Esophagus squamous epithelium (tissue), 5 donors: Measurements from ENCODE around the gene ROR1. TPM values are rescaled to one million over a fixed set of nuclear protein-coding genes. Genes with fewer than 3 reads are reported as not detected.

Source experiments
- DNase-seq: peaks from one replicate; lab custom pipeline; 2025; lab: John Stamatoyannopoulos, UW
- H3K27ac ChIP-seq, 4 donors: fragments of 200-600 bp; sonication (generic); one replicate each; pipeline ENCODE4 v1.5.1; 2016 to 2019; ENCODE audit warnings: mild to moderate bottlenecking in 1 of 4
- H3K27me3 ChIP-seq, 4 donors: fragments of 200-600 bp; sonication (generic); 1 replicate in 3 of 4; 2 replicates in 1 of 4; pipeline versions ENCODE4 v1.5.1 to v1.6.0; 2017 to 2021; ENCODE audit warnings: antibody characterized with exemption in 1 of 4
- H3K36me3 ChIP-seq, 3 donors: fragments of 200-600 bp; sonication (generic); one replicate each; pipeline ENCODE4 v1.5.1; 2016 to 2019
- H3K4me1 ChIP-seq, 3 donors: fragments of 200-600 bp; sonication (generic); one replicate each; pipeline ENCODE4 v1.5.1; 2017 to 2019
- H3K4me3 ChIP-seq, 4 donors: fragments of 200-600 bp; sonication (generic); 1 replicate in 3 of 4; 2 replicates in 1 of 4; pipeline ENCODE4 v1.5.1; 2016 to 2019; ENCODE audit warnings: mild to moderate bottlenecking in 2 of 4, moderate library complexity in 1 of 4
- H3K9me3 ChIP-seq, 3 donors: fragments of 200-600 bp; sonication (generic); one replicate each; pipeline ENCODE4 v1.5.1; 2016 to 2019
- POLR2A ChIP-seq, 4 donors: fragments of 450-650 bp; IDR thresholded peaks; one replicate each; pipeline ENCODE4 v1.6.1; 2017; ENCODE audit warnings: antibody characterized with exemption in 4 of 4, mild to moderate bottlenecking in 4 of 4, moderate library complexity in 3 of 4
- WGBS, 2 donors: methylation state at CpG; one replicate each; pipeline ENCODE4 v1.1.5; 2018; 5-methylcytosine and 5-hydroxymethylcytosine counted together
- intact Hi-C: fragments of 100-400 bp; cut with DNase I; formaldehyde crosslinking; loops from one replicate; pipeline ENCODE4 v1.15.0; 2022
- total RNA-seq, 4 donors: library from RNA; depleted of rRNA; stranded (reverse); fragments of >200 nt; gene quantifications; one replicate each; pipeline ENCODE4 v1.1.0, GENCODE V29; 2016
- TF ChIP-seq, protein P1 (sequence below), 6 experiments: fragments of 450-650 bp in 4 of 6; fragments of 200-600 bp in 2 of 6; sonication (generic) in 2 of 6; IDR thresholded peaks; one replicate each; pipeline ENCODE4 v1.5.1; 2016 to 2019; ENCODE audit warnings: antibody characterized with exemption in 6 of 6, mild to moderate bottlenecking in 4 of 6, moderate library complexity in 4 of 6
- donor health status: DM: yes; HTN: yes; CAD: no.

ROR1 gene
- total RNA-seq, 4 donors from 2014 or later: 6.6 to 15.3 (median 9.4) TPM

DNA sequence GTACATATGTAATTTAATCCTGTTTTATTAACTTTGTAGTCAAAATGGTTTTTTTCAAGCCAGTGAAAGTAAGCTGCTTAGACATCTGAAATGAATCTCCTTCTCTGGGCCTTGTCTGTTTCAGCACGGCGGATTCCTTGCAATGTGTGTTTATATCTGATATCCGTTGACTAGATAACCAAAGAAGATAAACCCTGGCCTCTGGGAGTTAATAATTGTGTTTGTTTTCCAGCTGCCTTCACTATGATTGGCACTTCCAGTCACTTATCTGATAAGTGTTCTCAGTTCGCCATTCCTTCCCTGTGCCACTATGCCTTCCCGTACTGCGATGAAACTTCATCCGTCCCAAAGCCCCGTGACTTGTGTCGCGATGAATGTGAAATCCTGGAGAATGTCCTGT is 366.1 kb downstream of the ROR1 start:
- no peaks in the 10 kb centered on the region for H3K27me3 ChIP-seq
- WGBS, 2 donors: 91 to 95% methylated on average over 10 of the region's 10 CpGs
- H3K27ac ChIP-seq: no peak overlapping the region
- no peak for TF ChIP-seq POLR2A (IDR thresholded peaks at IDR 0.05)
- TF ChIP-seq, protein P1, sequence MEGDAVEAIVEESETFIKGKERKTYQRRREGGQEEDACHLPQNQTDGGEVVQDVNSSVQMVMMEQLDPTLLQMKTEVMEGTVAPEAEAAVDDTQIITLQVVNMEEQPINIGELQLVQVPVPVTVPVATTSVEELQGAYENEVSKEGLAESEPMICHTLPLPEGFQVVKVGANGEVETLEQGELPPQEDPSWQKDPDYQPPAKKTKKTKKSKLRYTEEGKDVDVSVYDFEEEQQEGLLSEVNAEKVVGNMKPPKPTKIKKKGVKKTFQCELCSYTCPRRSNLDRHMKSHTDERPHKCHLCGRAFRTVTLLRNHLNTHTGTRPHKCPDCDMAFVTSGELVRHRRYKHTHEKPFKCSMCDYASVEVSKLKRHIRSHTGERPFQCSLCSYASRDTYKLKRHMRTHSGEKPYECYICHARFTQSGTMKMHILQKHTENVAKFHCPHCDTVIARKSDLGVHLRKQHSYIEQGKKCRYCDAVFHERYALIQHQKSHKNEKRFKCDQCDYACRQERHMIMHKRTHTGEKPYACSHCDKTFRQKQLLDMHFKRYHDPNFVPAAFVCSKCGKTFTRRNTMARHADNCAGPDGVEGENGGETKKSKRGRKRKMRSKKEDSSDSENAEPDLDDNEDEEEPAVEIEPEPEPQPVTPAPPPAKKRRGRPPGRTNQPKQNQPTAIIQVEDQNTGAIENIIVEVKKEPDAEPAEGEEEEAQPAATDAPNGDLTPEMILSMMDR (IDR thresholded peaks at IDR 0.05): no peak
- H3K4me3 ChIP-seq: no peak overlapping the region
- peaks cover 0 to 54% (median 0%) of the 10 kb centered on the region in 3 donors for H3K36me3 ChIP-seq
- DNase-seq: no peak
- H3K9me3 ChIP-seq: no peaks in the 10 kb centered on the region
- intact Hi-C loops: loop anchor here (10.0 kb wide), 4 partner anchors 205 to 525 kb away; partner anchors contain the start of gene ROR1
- peaks cover 6 to 20% (median 6%) of the 10 kb centered on the region in 3 donors for H3K4me1 ChIP-seq

DNA sequence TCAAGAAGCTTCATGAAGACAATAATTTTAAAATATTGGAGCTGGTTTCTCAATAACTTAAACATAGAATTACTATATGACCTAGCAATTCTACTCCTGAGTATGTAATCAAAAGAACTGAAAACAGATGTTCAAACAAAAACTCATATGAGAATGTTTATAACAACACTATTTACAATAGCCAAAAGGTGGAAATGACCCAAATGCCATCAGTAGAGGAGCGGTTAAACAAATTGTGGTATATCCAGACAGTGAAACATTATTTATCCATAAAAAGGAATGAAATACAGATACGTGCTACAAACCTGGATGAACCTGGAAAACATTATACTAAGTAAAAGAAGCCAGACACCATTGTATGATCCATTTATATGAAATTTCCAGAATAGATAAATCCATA is 366.8 kb downstream of the ROR1 start:
- TF ChIP-seq POLR2A (IDR thresholded peaks at IDR 0.05): no peak
- TF ChIP-seq, protein P1 (IDR thresholded peaks at IDR 0.05): no peak
- H3K9me3 ChIP-seq: no peaks in the 10 kb centered on the region
- peaks cover 0 to 13% (median 6%) of the 10 kb centered on the region in 3 donors for H3K4me1 ChIP-seq
- intact Hi-C loops: no loop called here
- H3K4me3 ChIP-seq: no peak overlapping the region
- H3K27ac ChIP-seq: no peak overlapping the region
- H3K27me3 ChIP-seq: no peaks in the 10 kb centered on the region
- DNase-seq: no peak
- WGBS, 2 donors: 70% methylated on average over 2 of the region's 2 CpGs
- peaks cover 0 to 56% (median 0%) of the 10 kb centered on the region in 3 donors for H3K36me3 ChIP-seq

DNA sequence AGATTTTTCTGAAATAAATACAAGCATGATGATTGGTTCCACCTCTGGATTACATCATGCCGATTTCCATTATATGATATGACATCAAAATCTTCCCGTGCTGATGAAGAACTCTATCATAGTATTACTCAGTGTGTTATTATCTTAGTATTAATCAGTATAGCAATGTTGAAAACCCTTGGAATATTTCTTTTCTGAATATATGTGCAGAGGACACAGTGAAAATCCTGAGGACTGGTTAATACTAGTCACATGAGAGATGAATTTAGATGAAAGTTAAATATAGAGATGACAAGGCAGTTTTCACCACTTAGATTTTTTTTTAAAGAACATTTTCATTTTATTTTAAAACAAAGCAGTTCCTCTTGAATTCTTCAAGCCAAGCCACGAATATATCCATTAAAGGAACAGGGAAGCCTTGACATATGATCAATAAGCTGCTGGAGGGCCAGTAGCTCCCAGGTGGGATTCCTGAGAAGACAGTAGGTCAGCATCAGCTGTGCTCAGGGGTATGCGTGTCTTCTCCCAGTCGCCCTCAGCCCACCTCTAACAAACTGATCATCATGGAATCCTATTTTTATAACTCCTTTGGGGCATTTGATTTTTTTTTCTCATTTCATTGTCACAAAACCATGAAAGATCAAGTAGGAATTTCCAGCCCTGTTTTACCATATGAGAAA is 373.4 kb downstream of the ROR1 start:
- Histone ChIP-seq H3K4me1 (no peaks in the 10 kb centered on the region), H3K9me3 (no peaks in the 10 kb centered on the region), H3K4me3 (no peak overlapping the region), H3K36me3 (peaks cover 0 to 30% (median 0%) of the 10 kb centered on the region in 3 donors), H3K27ac (no peak overlapping the region), H3K27me3 (no peaks in the 10 kb centered on the region)
- DNase-seq: no peak
- TF ChIP-seq POLR2A (IDR thresholded peaks at IDR 0.05): no peak
- TF ChIP-seq, protein P1 (IDR thresholded peaks at IDR 0.05): no peak
- intact Hi-C loops: no loop called here
- WGBS, 2 donors: 73 to 86% methylated on average over 5 of the region's 5 CpGs

DNA sequence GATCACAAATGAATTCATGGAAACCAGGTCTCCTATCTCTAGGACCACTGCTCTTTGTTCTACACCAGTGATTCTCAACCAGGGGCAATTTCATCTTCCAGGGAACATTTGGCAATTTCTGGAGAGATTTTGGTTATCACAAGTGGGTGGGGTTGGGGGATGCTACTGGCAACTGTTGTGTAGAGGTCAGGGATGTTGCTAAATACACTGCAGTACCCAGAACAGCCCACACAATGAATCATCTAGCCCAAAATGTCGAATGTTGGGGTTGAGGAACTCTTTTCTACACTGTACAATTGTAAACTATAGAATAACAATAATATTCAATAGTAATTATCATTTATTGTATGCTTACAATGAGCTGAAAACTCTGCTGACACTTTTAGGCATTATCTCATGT is 373.9 kb downstream of the ROR1 start:
- Histone ChIP-seq H3K9me3 (no peaks in the 10 kb centered on the region), H3K4me1 (no peaks in the 10 kb centered on the region), H3K4me3 (no peak overlapping the region), H3K27me3 (no peaks in the 10 kb centered on the region), H3K36me3 (peaks cover 0 to 25% (median 0%) of the 10 kb centered on the region in 3 donors), H3K27ac (no peak overlapping the region)
- intact Hi-C loops: no loop called here
- 19 to 37% methylated on average over 1 of the region's 1 CpG for WGBS, 2 donors
- DNase-seq: no peak
- TF ChIP-seq, protein P1 (IDR thresholded peaks at IDR 0.05): no peak
- no peak for TF ChIP-seq POLR2A (IDR thresholded peaks at IDR 0.05)

DNA sequence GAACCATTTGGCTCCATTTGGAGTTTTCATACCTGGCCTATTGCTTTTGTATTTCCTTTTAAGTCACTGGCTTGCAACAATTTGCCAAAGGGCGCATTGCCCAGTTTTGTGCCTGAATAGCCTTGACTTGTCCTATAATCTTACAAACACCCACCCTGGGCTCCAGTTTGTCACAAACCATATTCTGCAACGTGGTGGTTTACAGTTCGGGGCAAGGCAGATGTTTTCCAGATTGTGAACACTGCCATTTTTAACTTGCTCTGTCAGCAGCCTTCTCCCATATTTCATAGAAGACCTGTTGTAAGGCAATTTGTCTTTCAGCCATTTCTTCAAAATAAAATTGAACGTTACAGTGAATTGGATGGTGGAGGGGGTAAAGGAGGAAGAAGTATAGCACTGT is 376.4 kb downstream of the ROR1 start:
- Histone ChIP-seq H3K27me3 (no peaks in the 10 kb centered on the region), H3K4me1 (no peaks in the 10 kb centered on the region), H3K27ac (no peak overlapping the region), H3K36me3 (peaks cover 0 to 13% (median 0%) of the 10 kb centered on the region in 3 donors), H3K4me3 (no peak overlapping the region), H3K9me3 (no peaks in the 10 kb centered on the region)
- 61 to 63% methylated on average over 4 of the region's 4 CpGs for WGBS, 2 donors
- intact Hi-C loops: no loop called here
- TF ChIP-seq, protein P1 (IDR thresholded peaks at IDR 0.05): no peak
- TF ChIP-seq POLR2A (IDR thresholded peaks at IDR 0.05): no peak
- DNase-seq: no peak
